K562 (cell line): Measurements from ENCODE around the gene TERT. TPM values are rescaled to one million over a fixed set of nuclear protein-coding genes. Genes with fewer than 3 reads are reported as not detected.
A peak's percentile ranks its signal among the peaks of the same experiment; 100 is the strongest.

Experiments used
- ATAC-seq: fragments of 200-7000 bp; cut with Tn5 transposase; 3 replicates; pipeline ENCODE4 v1.9.1; 2020; ENCODE audit warnings: moderate library complexity
- BruUV-seq: library from RNA; stranded (reverse); fragments of 400-500 nt; replicated peaks from 2 replicates; lab custom pipeline; 2021; lab: Mats Ljungman, UMichigan
- CTCF ChIA-PET: fragments of 300-600 bp; formaldehyde crosslinking; extraction: SDS; loops from one replicate; lab custom pipeline; 2021; ENCODE audit warnings: low intra/inter-chr PET ratio; lab: Yijun Ruan, JAX
- POLR2A ChIA-PET: fragments of 300-600, 350-650 bp; sonication (Branson Sonifier 250); formaldehyde crosslinking; extraction: SDS; loops from one replicate; lab custom pipeline; 2021; ENCODE audit warnings: antibody characterized with exemption, inconsistent platforms; lab: Yijun Ruan, JAX
- DNase-seq, 4 experiments: peaks; one replicate each; pipeline versions ENCODE4 v3.0.0 to v3.0.0-alpha.2; 2011 to 2018; ENCODE audit warnings: low spot score in 3 of 4, mixed read lengths in 3 of 4; ENCODE audit errors: extremely low read depth in 1 of 4
- FAIRE-seq: peaks from 2 replicates; lab custom pipeline; 2011; peaks lifted over from hg19 to GRCh38; lab: Jason Lieb, UNC
- H2AFZ ChIP-seq: 2 replicates; pipeline ENCODE4 v1.6.0; 2011; ENCODE audit warnings: low read depth, low read length, control low read depth, inconsistent platforms
- H3K27ac ChIP-seq: fragments of 200-600 bp; 3 replicates; pipeline ENCODE4 v1.8.0; 2011; ENCODE audit warnings: low read depth, mild to moderate bottlenecking, control low read depth, inconsistent platforms, low read length, moderate library complexity, mixed read lengths; ENCODE audit errors: extremely low read depth
- H3K27me3 ChIP-seq, 2 experiments: fragments of 300-600 bp in 1 of 2; 2 replicates in 1 of 2; 3 replicates in 1 of 2; pipeline versions ENCODE4 v1.6.0 to v1.8.0; 2011; ENCODE audit warnings: inconsistent platforms in 2 of 2, low read length in 2 of 2, mild to moderate bottlenecking in 1 of 2, mixed read lengths in 1 of 2, moderate library complexity in 1 of 2; ENCODE audit not compliant: control insufficient read depth in 2 of 2, insufficient read depth in 2 of 2
- H3K36me3 ChIP-seq: fragments of 300-600 bp; 3 replicates; pipeline ENCODE4 v1.8.0; 2011; ENCODE audit warnings: mild to moderate bottlenecking, low read length, inconsistent platforms; ENCODE audit not compliant: control insufficient read depth, insufficient read depth
- H3K4me1 ChIP-seq, 2 experiments: fragments of 200-600 bp in 1 of 2; replicated peaks in 1 of 2; 2 replicates in 1 of 2; 3 replicates in 1 of 2; pipeline versions ENCODE4 v1.5.1 to v1.8.0; 2011; ENCODE audit warnings: inconsistent platforms in 2 of 2, low read length in 2 of 2, mild to moderate bottlenecking in 1 of 2, mixed read lengths in 1 of 2, moderate library complexity in 1 of 2; ENCODE audit not compliant: control insufficient read depth in 2 of 2, insufficient read depth in 2 of 2
- H3K4me2 ChIP-seq: 2 replicates; pipeline ENCODE4 v1.6.1; 2011; ENCODE audit warnings: low read length, control low read depth, inconsistent platforms, mixed read lengths; ENCODE audit not compliant: insufficient read depth
- H3K4me3 ChIP-seq: fragments of 200-600 bp; sonication (generic), shearing (Covaris generic); 2 replicates; pipeline ENCODE4 v1.5.1; 2016; ENCODE audit warnings: control low read depth, inconsistent platforms
- H3K79me2 ChIP-seq: fragments of 200-600 bp; 3 replicates; pipeline ENCODE4 v1.8.0; 2011; ENCODE audit warnings: low read length, inconsistent platforms; ENCODE audit not compliant: control insufficient read depth, insufficient read depth
- H3K9ac ChIP-seq, 2 experiments: 2 replicates each; pipeline versions ENCODE4 v1.6.0 to v1.6.1; 2011; ENCODE audit warnings: low read depth in 2 of 2, low read length in 2 of 2, control low read depth in 1 of 2, inconsistent platforms in 1 of 2, mild to moderate bottlenecking in 1 of 2, mixed read lengths in 1 of 2; ENCODE audit not compliant: insufficient read depth in 1 of 2
- H3K9me1 ChIP-seq: one replicate; pipeline ENCODE4 v1.6.0; 2011; ENCODE audit warnings: inconsistent platforms, mild to moderate bottlenecking, low read length, moderate library complexity; ENCODE audit not compliant: control insufficient read depth, insufficient read depth
- H3K9me3 ChIP-seq: replicated peaks from 2 replicates; pipeline ENCODE4 v1.5.1; 2011; ENCODE audit warnings: low read depth, low read length, inconsistent platforms; ENCODE audit not compliant: control insufficient read depth, insufficient read depth
- H4K20me1 ChIP-seq: replicated peaks from 2 replicates; pipeline ENCODE4 v1.6.1; 2011; ENCODE audit warnings: low read length, inconsistent platforms, mixed read lengths; ENCODE audit not compliant: control insufficient read depth, insufficient read depth
- ERF ChIP-seq: fragments of 450-650 bp; formaldehyde crosslinking; IDR thresholded peaks from 2 replicates; pipeline ENCODE4 v1.4.0; 2020; ENCODE audit warnings: mild to moderate bottlenecking, mixed read lengths
- ETV1 ChIP-seq: fragments of 450-650 bp; conservative IDR thresholded peaks from 2 replicates; pipeline ENCODE4 v1.6.1; 2016; ENCODE audit warnings: missing genetic modification characterization, control low read depth, low read depth, missing compliant biosample characterization
- MTA1 ChIP-seq: fragments of 450-650 bp; IDR thresholded peaks from 2 replicates; pipeline ENCODE4 v1.6.1; 2017; ENCODE audit warnings: borderline replicate concordance
- NR3C1 ChIP-seq: sonication (generic); formaldehyde crosslinking; IDR thresholded peaks from 2 replicates; pipeline ENCODE4 v1.8.1; 2022; ENCODE audit warnings: missing genetic modification reagents
- TAF9B ChIP-seq: fragments of 450-650 bp; IDR thresholded peaks from 2 replicates; pipeline ENCODE4 v1.6.1; 2018; ENCODE audit warnings: mild to moderate bottlenecking; ENCODE audit not compliant: partially characterized antibody
- ZBED1 ChIP-seq: IDR thresholded peaks from 2 replicates; pipeline ENCODE4 v1.6.1; 2014
- ZEB2 ChIP-seq: fragments of 450-650 bp; IDR thresholded peaks from 2 replicates; pipeline ENCODE4 v1.6.1; 2016
- ZKSCAN3 ChIP-seq: fragments of 250-450 bp; sonication (Bioruptor Pico); IDR thresholded peaks from 2 replicates; pipeline ENCODE4 v1.4.0; 2020
- ZNF445 ChIP-seq: fragments of 250-450 bp; sonication (Bioruptor Pico); IDR thresholded peaks from 2 replicates; pipeline ENCODE4 v1.4.0; 2020; ENCODE audit warnings: low read depth, mild to moderate bottlenecking, moderate library complexity
- WGBS: fragments of 100-300 bp; shearing (Covaris generic); methylation state at CpG from one replicate; pipeline ENCODE4 v1.1.6; 2016; ENCODE audit warnings: low coverage, mixed read lengths; ENCODE audit not compliant: insufficient coverage; ENCODE audit errors: missing lambda C conversion rate; 5-methylcytosine and 5-hydroxymethylcytosine counted together
- in situ Hi-C: fragments of 300-500 bp; cut with MboI; formaldehyde crosslinking; loops from 4 replicates; pipeline ENCODE4 v1.15.0; 2018; ENCODE audit warnings: inconsistent platforms, mixed read lengths
- intact Hi-C: fragments of 100-400 bp; cut with micrococcal nuclease; formaldehyde crosslinking; loops from 2 replicates; pipeline ENCODE4 v1.14.2; 2022
- polyA plus RNA-seq, 8 experiments: library from polyadenylated mRNA; depleted of rRNA in 4 of 8; stranded (reverse) in 5 of 8; unstranded in 3 of 8; fragments of >200 nt; fragmentation: Nextera tagmentation in 2 of 8; fragmentation: Illumina TruSeq in 1 of 8; extraction: Ambion mirVana in 2 of 8; extraction: Trizol in 1 of 8; gene quantifications; 2 replicates each; pipeline versions ENCODE4 v1.2.1 to v1.2.3, GENCODE V29; 2011 to 2014; ENCODE audit warnings: inconsistent platforms in 1 of 8, missing spikeins in 1 of 8
- total RNA-seq, 7 experiments: library from RNA; depleted of rRNA in 6 of 7; stranded (reverse); fragments of >200 nt in 6 of 7; fragmentation: Illumina TruSeq in 2 of 7; extraction: Trizol in 2 of 7; gene quantifications; 2 replicates each; pipeline versions ENCODE4 v1.2.1 to v1.2.3, GENCODE V29; 2011 to 2021; ENCODE audit warnings: low replicate concordance in 1 of 7
- TF ChIP-seq, protein P1 (sequence below): sonication (generic); formaldehyde crosslinking; IDR thresholded peaks from 2 replicates; pipeline ENCODE4 v1.8.1; 2023; ENCODE audit warnings: mild to moderate bottlenecking, missing genetic modification reagents
- TF ChIP-seq, protein P2 (sequence below): fragments of 200-800 bp; sonication (Bioruptor generic); IDR thresholded peaks from 2 replicates; pipeline ENCODE4 v1.6.1; 2016; ENCODE audit warnings: missing genetic modification characterization, missing compliant biosample characterization
- TF ChIP-seq, protein P3 (sequence below): fragments of 250-450 bp; sonication (Bioruptor Pico); IDR thresholded peaks from 2 replicates; pipeline ENCODE4 v1.8.0; 2022; ENCODE audit warnings: inconsistent platforms, mild to moderate bottlenecking, moderate library complexity, borderline replicate concordance

TERT gene
- total and polyA plus RNA-seq, 9 of the 15 experiments (the other 6 are each of a cell fraction or from before 2014, with no cell fraction given) = 0.08 to 4.5 (median 0.98) TPM; not detected in 1

DNA sequence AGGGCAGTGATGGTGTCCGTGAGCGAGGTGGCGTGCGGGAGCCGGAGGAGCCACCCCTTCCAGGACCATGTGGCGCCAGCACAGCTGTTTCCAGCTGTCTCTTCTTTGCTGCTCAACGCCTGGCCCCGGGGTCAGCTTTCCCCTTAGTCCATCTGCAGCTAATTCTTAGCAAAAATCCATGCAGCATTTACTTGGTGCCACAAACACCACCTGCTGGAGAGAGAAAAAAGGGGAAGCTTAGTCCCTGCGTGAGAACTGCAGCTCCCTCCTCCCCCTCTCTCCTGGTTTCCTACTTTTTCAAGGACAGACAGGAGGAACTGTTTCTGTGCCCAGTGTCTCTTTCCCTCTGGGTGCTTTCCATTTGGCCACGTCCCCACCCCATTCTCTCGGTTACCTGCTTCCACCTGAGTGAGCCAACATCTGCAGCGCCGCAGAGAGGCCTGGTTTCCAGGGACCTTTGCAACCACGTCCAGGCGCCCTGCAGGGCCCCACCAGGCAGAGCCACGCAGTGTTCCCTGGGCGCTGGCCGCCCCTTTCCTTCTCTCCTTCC is 90.1 kb downstream of the TERT start:
- Histone ChIP-seq H3K4me1 (peaks cover 25 to 81% of the 10 kb centered on the region in 2 experiments), H3K27ac (no peak overlapping the region), H3K27me3 (peaks cover 0 to 38% of the 10 kb centered on the region in 2 experiments; a peak in 4 of 5 replicates), H3K9me1 (no peaks in the 10 kb centered on the region), H3K4me2 (no peak overlapping the region; the same call in 1 of the 2 replicates), H3K79me2 (no peaks in the 10 kb centered on the region; the same call in 2 of the 3 replicates), H4K20me1 (peaks cover 10% of the 10 kb centered on the region; the same call in 1 of the 2 replicates), H3K36me3 (no peaks in the 10 kb centered on the region), H2AFZ (peak overlapping the region; percentile 60), H3K4me3 (no peak overlapping the region), H3K9ac (peak overlapping the region in 1 of 2 experiments; percentile 28; a peak in 1 of 4 replicates), H3K9me3 (no peaks in the 10 kb centered on the region)
- in situ Hi-C loops (loop anchor here (5.0 kb wide), 1 partner anchor 32 kb away; no protein-coding TSS in a partner anchor), intact Hi-C loops (loop anchor here (1.0 kb wide), 1 partner anchor 36 kb away; no protein-coding TSS in a partner anchor)
- BruUV-seq = no TSS peak
- ATAC-seq (peak; percentile 59), DNase-seq (peak; percentile 57 to 73 (median 64)), FAIRE-seq (peak; percentile 96)
- CTCF ChIA-PET = interaction anchor here (1.5 to 3.0 kb wide), 2 partner anchors 30 to 37 kb away, joined by 7 to 25 read pairs; no protein-coding TSS in a partner anchor
- 10% methylated on average over 18 of the region's 18 CpGs for WGBS
- POLR2A ChIA-PET = interaction anchor here (0.6 to 0.9 kb wide), 2 partner anchors 26 to 34 kb away, joined by 4 read pairs; no protein-coding TSS in a partner anchor
- TF ChIP-seq ZEB2 = no peak
- no peak for TF ChIP-seq TAF9B
- TF ChIP-seq ZNF445 (CRISPR knock-in tag) = no peak
- TF ChIP-seq ETV1 (tag) = no peak
- TF ChIP-seq NR3C1 (CRISPR knock-in tag) = no peak
- no peak for TF ChIP-seq ZKSCAN3 (CRISPR knock-in tag)
- TF ChIP-seq MTA1 = no peak
- TF ChIP-seq, protein P1, sequence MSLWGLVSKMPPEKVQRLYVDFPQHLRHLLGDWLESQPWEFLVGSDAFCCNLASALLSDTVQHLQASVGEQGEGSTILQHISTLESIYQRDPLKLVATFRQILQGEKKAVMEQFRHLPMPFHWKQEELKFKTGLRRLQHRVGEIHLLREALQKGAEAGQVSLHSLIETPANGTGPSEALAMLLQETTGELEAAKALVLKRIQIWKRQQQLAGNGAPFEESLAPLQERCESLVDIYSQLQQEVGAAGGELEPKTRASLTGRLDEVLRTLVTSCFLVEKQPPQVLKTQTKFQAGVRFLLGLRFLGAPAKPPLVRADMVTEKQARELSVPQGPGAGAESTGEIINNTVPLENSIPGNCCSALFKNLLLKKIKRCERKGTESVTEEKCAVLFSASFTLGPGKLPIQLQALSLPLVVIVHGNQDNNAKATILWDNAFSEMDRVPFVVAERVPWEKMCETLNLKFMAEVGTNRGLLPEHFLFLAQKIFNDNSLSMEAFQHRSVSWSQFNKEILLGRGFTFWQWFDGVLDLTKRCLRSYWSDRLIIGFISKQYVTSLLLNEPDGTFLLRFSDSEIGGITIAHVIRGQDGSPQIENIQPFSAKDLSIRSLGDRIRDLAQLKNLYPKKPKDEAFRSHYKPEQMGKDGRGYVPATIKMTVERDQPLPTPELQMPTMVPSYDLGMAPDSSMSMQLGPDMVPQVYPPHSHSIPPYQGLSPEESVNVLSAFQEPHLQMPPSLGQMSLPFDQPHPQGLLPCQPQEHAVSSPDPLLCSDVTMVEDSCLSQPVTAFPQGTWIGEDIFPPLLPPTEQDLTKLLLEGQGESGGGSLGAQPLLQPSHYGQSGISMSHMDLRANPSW (CRISPR knock-in tag) = no peak
- TF ChIP-seq ERF (CRISPR knock-in tag) = no peak
- TF ChIP-seq, protein P2, sequence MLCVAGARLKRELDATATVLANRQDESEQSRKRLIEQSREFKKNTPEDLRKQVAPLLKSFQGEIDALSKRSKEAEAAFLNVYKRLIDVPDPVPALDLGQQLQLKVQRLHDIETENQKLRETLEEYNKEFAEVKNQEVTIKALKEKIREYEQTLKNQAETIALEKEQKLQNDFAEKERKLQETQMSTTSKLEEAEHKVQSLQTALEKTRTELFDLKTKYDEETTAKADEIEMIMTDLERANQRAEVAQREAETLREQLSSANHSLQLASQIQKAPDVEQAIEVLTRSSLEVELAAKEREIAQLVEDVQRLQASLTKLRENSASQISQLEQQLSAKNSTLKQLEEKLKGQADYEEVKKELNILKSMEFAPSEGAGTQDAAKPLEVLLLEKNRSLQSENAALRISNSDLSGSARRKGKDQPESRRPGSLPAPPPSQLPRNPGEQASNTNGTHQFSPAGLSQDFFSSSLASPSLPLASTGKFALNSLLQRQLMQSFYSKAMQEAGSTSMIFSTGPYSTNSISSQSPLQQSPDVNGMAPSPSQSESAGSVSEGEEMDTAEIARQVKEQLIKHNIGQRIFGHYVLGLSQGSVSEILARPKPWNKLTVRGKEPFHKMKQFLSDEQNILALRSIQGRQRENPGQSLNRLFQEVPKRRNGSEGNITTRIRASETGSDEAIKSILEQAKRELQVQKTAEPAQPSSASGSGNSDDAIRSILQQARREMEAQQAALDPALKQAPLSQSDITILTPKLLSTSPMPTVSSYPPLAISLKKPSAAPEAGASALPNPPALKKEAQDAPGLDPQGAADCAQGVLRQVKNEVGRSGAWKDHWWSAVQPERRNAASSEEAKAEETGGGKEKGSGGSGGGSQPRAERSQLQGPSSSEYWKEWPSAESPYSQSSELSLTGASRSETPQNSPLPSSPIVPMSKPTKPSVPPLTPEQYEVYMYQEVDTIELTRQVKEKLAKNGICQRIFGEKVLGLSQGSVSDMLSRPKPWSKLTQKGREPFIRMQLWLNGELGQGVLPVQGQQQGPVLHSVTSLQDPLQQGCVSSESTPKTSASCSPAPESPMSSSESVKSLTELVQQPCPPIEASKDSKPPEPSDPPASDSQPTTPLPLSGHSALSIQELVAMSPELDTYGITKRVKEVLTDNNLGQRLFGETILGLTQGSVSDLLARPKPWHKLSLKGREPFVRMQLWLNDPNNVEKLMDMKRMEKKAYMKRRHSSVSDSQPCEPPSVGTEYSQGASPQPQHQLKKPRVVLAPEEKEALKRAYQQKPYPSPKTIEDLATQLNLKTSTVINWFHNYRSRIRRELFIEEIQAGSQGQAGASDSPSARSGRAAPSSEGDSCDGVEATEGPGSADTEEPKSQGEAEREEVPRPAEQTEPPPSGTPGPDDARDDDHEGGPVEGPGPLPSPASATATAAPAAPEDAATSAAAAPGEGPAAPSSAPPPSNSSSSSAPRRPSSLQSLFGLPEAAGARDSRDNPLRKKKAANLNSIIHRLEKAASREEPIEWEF (CRISPR knock-in tag) = no peak
- TF ChIP-seq, protein P3, sequence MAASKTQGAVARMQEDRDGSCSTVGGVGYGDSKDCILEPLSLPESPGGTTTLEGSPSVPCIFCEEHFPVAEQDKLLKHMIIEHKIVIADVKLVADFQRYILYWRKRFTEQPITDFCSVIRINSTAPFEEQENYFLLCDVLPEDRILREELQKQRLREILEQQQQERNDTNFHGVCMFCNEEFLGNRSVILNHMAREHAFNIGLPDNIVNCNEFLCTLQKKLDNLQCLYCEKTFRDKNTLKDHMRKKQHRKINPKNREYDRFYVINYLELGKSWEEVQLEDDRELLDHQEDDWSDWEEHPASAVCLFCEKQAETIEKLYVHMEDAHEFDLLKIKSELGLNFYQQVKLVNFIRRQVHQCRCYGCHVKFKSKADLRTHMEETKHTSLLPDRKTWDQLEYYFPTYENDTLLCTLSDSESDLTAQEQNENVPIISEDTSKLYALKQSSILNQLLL (CRISPR knock-in tag) = no peak
- TF ChIP-seq ZBED1 = no peak
